DND-41 (cell line): ENCODE data around the gene PCGF2.

Source experiments
- CTCF ChIP-seq: IDR thresholded peaks from 2 replicates; pipeline ENCODE4 v1.5.1; 2012; ENCODE audit warnings: borderline replicate concordance, low read length, moderate library complexity, mild to moderate bottlenecking; ENCODE audit not compliant: poor library complexity, severe bottlenecking; ENCODE audit errors: extremely low read depth
- EZH2 ChIP-seq: IDR thresholded peaks from 3 replicates; pipeline ENCODE4 v1.6.1; 2012; ENCODE audit warnings: borderline replicate concordance, low read depth, mild to moderate bottlenecking, moderate library complexity, low read length, inconsistent platforms; ENCODE audit not compliant: severe bottlenecking

DNA sequence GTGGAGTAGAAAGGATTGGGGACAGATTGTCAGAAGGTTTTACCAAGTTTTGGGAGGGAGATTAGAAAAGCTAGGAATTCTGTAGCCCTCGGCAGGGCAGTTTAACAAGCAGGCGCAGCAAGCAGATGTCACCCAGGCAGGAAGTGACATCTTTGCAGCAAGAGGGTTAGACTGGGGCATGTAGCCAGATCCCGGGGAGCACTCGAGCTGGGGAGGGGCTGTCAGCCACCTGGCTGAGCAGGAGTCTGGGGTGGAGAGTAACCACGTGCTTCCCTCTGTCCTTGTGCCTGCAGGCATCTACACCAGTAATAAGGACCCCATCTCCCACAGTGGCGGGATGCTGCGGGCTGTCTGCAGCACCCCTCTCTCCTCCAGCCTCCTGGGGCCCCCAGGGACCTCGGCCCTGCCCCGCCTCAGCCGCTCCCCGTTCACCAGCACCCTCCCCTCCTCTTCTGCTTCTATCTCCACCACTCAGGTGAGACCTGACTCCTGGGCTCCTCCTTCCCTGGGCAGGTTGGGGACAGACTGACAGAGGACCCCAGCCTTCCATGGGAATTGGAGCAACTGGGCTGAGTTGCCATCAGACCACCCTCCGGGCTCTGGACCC lies 30.9 kb downstream of the PCGF2 start:
- TF ChIP-seq CTCF, result no peak
- TF ChIP-seq EZH2, result no peak
